MCF 10A (cell line): Measurements from ENCODE around the gene TAF4. TPM values are rescaled to one million over a fixed set of nuclear protein-coding genes. Genes with fewer than 3 reads are reported as not detected.

Experiments used
- BruUV-seq: library from RNA; stranded (reverse); fragments of 400-500 nt; replicated peaks from 2 replicates; lab custom pipeline; 2021; lab: Mats Ljungman, UMichigan
- CTCF ChIA-PET: fragments of 300-600 bp; sonication (Branson Sonifier 250); formaldehyde crosslinking; extraction: SDS; loops from one replicate; lab custom pipeline; 2021; ENCODE audit warnings: antibody characterized with exemption, inconsistent platforms; lab: Yijun Ruan, JAX
- POLR2A ChIA-PET: fragments of 300-600, 350-650 bp; sonication (Branson Sonifier 250); formaldehyde crosslinking; extraction: SDS; loops from one replicate; lab custom pipeline; 2020; ENCODE audit warnings: antibody characterized with exemption, inconsistent platforms; lab: Yijun Ruan, JAX
- DNase-seq: peaks from one replicate; pipeline ENCODE4 v3.0.0-alpha.2; 2018; ENCODE audit not compliant: unreplicated experiment
- H3K27ac Mint-ChIP-seq: one replicate; pipeline ENCODE4 v1.8.0; 2022; ENCODE audit warnings: mild to moderate bottlenecking, low read depth, mixed read lengths; ENCODE audit not compliant: unreplicated experiment
- H3K27me3 Mint-ChIP-seq: one replicate; pipeline ENCODE4 v1.8.0; 2022; ENCODE audit warnings: mixed read lengths; ENCODE audit not compliant: insufficient read depth, unreplicated experiment
- H3K36me3 Mint-ChIP-seq: one replicate; pipeline ENCODE4 v1.8.0; 2022; ENCODE audit warnings: mild to moderate bottlenecking, moderate library complexity, mixed read lengths; ENCODE audit not compliant: insufficient read depth, unreplicated experiment
- H3K4me1 Mint-ChIP-seq: one replicate; pipeline ENCODE4 v1.8.0; 2022; ENCODE audit warnings: mixed read lengths; ENCODE audit not compliant: insufficient read depth, unreplicated experiment
- H3K4me3 Mint-ChIP-seq: one replicate; pipeline ENCODE4 v1.8.0; 2022; ENCODE audit warnings: mild to moderate bottlenecking, moderate library complexity, mixed read lengths; ENCODE audit not compliant: unreplicated experiment
- H3K9me3 Mint-ChIP-seq: one replicate; pipeline ENCODE4 v1.8.0; 2022; ENCODE audit warnings: mixed read lengths; ENCODE audit not compliant: unreplicated experiment
- intact Hi-C: fragments of 100-400 bp; cut with micrococcal nuclease; formaldehyde crosslinking; loops from 2 replicates; pipeline ENCODE4 v1.14.1; 2022
- total RNA-seq: library from RNA; stranded (reverse); gene quantifications from 2 replicates; pipeline ENCODE4 v1.2.3, GENCODE V29; 2022
- TF ChIP-seq, protein P1 (sequence below): fragments of 200-600 bp; IDR thresholded peaks from one replicate; pipeline ENCODE4 v1.8.0; 2022; ENCODE audit warnings: antibody characterized with exemption, mild to moderate bottlenecking; ENCODE audit not compliant: unreplicated experiment

Gene TAF4
- total RNA-seq, 1 experiment from 2014 or later, result 15.9 TPM

- no peak overlapping the region for H3K27ac Mint-ChIP-seq
- DNase-seq, result no peak
- no TSS peak for BruUV-seq
- H3K4me1 Mint-ChIP-seq, result no peaks in the 10 kb centered on the region
- no peak overlapping the region for H3K4me3 Mint-ChIP-seq
- no peaks in the 10 kb centered on the region for H3K9me3 Mint-ChIP-seq
- no peaks in the 10 kb centered on the region for H3K27me3 Mint-ChIP-seq
- CTCF ChIA-PET, result interaction anchor here (0.9 kb wide), 1 partner anchor 41 kb away, joined by 5 read pairs; no protein-coding TSS in a partner anchor
- TF ChIP-seq, protein P1, sequence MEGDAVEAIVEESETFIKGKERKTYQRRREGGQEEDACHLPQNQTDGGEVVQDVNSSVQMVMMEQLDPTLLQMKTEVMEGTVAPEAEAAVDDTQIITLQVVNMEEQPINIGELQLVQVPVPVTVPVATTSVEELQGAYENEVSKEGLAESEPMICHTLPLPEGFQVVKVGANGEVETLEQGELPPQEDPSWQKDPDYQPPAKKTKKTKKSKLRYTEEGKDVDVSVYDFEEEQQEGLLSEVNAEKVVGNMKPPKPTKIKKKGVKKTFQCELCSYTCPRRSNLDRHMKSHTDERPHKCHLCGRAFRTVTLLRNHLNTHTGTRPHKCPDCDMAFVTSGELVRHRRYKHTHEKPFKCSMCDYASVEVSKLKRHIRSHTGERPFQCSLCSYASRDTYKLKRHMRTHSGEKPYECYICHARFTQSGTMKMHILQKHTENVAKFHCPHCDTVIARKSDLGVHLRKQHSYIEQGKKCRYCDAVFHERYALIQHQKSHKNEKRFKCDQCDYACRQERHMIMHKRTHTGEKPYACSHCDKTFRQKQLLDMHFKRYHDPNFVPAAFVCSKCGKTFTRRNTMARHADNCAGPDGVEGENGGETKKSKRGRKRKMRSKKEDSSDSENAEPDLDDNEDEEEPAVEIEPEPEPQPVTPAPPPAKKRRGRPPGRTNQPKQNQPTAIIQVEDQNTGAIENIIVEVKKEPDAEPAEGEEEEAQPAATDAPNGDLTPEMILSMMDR, result no peak
- peaks cover 10% of the 10 kb centered on the region for H3K36me3 Mint-ChIP-seq
- POLR2A ChIA-PET, result no interaction called here
- intact Hi-C loops, result no loop called here
Measured at GRCh38 chr20:61968932-61969331, 96.7 kb downstream of the TAF4 start.

- BruUV-seq, result no TSS peak
- Mint-ChIP-seq H3K36me3 (peaks cover 5% of the 10 kb centered on the region), H3K27ac (no peak overlapping the region), H3K9me3 (no peaks in the 10 kb centered on the region), H3K4me3 (no peak overlapping the region), H3K27me3 (no peaks in the 10 kb centered on the region), H3K4me1 (no peaks in the 10 kb centered on the region)
- intact Hi-C loops, result no loop called here
- ChIA-PET POLR2A (no interaction called here), CTCF (no interaction called here)
- TF ChIP-seq, protein P1, result no peak
- DNase-seq, result no peak
Measured at GRCh38 chr20:61968036-61968810, 97.5 kb downstream of the TAF4 start.

- POLR2A ChIA-PET, result no interaction called here
- BruUV-seq, result no TSS peak
- TF ChIP-seq, protein P1, result no peak
- H3K36me3 Mint-ChIP-seq, result no peaks in the 10 kb centered on the region
- no peaks in the 10 kb centered on the region for H3K9me3 Mint-ChIP-seq
- H3K27me3 Mint-ChIP-seq, result peaks cover under 1% of the 10 kb centered on the region
- no peaks in the 10 kb centered on the region for H3K4me1 Mint-ChIP-seq
- intact Hi-C loops, result no loop called here
- CTCF ChIA-PET, result interaction anchor here (0.9 kb wide), 1 partner anchor 9 kb away, joined by 3 read pairs; no protein-coding TSS in a partner anchor
- no peak overlapping the region for H3K27ac Mint-ChIP-seq
- H3K4me3 Mint-ChIP-seq, result no peak overlapping the region
- no peak for DNase-seq
Measured at GRCh38 chr20:61967300-61967699, 98.4 kb downstream of the TAF4 start.

- POLR2A ChIA-PET, result no interaction called here
- no peaks in the 10 kb centered on the region for H3K36me3 Mint-ChIP-seq
- CTCF ChIA-PET, result interaction anchor here (0.6 to 0.9 kb wide), 3 partner anchors 8 to 1918 kb away, joined by 3 read pairs; no protein-coding TSS in a partner anchor
Measured at GRCh38 chr20:61966492-61967244, 99.0 kb downstream of the TAF4 start.

More at GRCh38 chr20:61966492-61967244, 99.0 kb downstream of the TAF4 start:
- peaks cover 7% of the 10 kb centered on the region for H3K27me3 Mint-ChIP-seq
- no peaks in the 10 kb centered on the region for H3K4me1 Mint-ChIP-seq
- H3K9me3 Mint-ChIP-seq, result no peaks in the 10 kb centered on the region
- TF ChIP-seq, protein P1, result no peak
- no peak for DNase-seq
- intact Hi-C loops, result no loop called here
- no peak overlapping the region for H3K27ac Mint-ChIP-seq
- no TSS peak for BruUV-seq
- no peak overlapping the region for H3K4me3 Mint-ChIP-seq
